Suprapubic skin (tissue), 3 donors: ENCODE data around the gene ABLIM3.

ENCODE experiments used
- CTCF ChIP-seq, 2 donors: fragments of 200-600 bp in 1 of 2; fragments of 450-650 bp in 1 of 2; sonication (generic) in 1 of 2; IDR thresholded peaks; one replicate each; pipeline ENCODE4 v1.5.1; 2016 to 2019; ENCODE audit warnings: antibody characterized with exemption in 2 of 2, mild to moderate bottlenecking in 1 of 2, moderate library complexity in 1 of 2
- POLR2A ChIP-seq, 2 donors: fragments of 450-650 bp; IDR thresholded peaks; one replicate each; pipeline ENCODE4 v1.6.1; 2017; ENCODE audit warnings: antibody characterized with exemption in 2 of 2, mild to moderate bottlenecking in 2 of 2, moderate library complexity in 2 of 2

- TF ChIP-seq CTCF (IDR thresholded peaks at IDR 0.05) (no peak), POLR2A (IDR thresholded peaks at IDR 0.05) (no peak)
Measured at GRCh38 chr5:149216496-149216895, 75.2 kb downstream of the ABLIM3 start.
